Measurements from ENCODE around the gene CBLC.

CBLC gene

GRCh38 chr19:44746946-44747738, 30.5 kb upstream of the CBLC start:
- no CpG with 5 or more reads among the region's 34 CpGs for WGBS (ENCODE audit: insufficient coverage, insufficient read length)
- Histone ChIP-seq H3K4me3 (ENCODE audit: low read length) (peak overlapping the region; percentile 30; the same call in 1 of the 2 replicates), H3K4me1 (ENCODE audit: control insufficient read depth, insufficient read depth, low read length) (no peaks in the 10 kb centered on the region; the same call in 1 of the 2 replicates), H3K27ac (ENCODE audit: low read length) (no peak overlapping the region), H3K9me3 (ENCODE audit: control insufficient read depth, insufficient read depth, low read length) (no peaks in the 10 kb centered on the region), H3K27me3 (ENCODE audit: control insufficient read depth, insufficient read depth, low read length) (peaks cover 27% of the 10 kb centered on the region; the same call in 1 of the 2 replicates), H3K36me3 (ENCODE audit: control insufficient read depth, insufficient read depth, low read length) (no peaks in the 10 kb centered on the region)
- no peak for DNase-seq (ENCODE audit: low read depth, low spot score)

GRCh38 chr19:44747739-44748425, 29.8 kb upstream of the CBLC start:
- H3K27me3 ChIP-seq (ENCODE audit: control insufficient read depth, insufficient read depth, low read length), result peaks cover 27% of the 10 kb centered on the region; the same call in 1 of the 2 replicates
- no peaks in the 10 kb centered on the region for H3K4me1 ChIP-seq (ENCODE audit: control insufficient read depth, insufficient read depth, low read length)
- no peaks in the 10 kb centered on the region for H3K9me3 ChIP-seq (ENCODE audit: control insufficient read depth, insufficient read depth, low read length)
- WGBS (ENCODE audit: insufficient coverage, insufficient read length), result no CpG with 5 or more reads among the region's 26 CpGs
- no peak overlapping the region for H3K27ac ChIP-seq (ENCODE audit: low read length)
- DNase-seq (ENCODE audit: low read depth, low spot score), result no peak
- H3K36me3 ChIP-seq (ENCODE audit: control insufficient read depth, insufficient read depth, low read length), result no peaks in the 10 kb centered on the region
- peak overlapping the region; percentile 30; the same call in 1 of the 2 replicates for H3K4me3 ChIP-seq (ENCODE audit: low read length)

- H3K4me1 ChIP-seq (ENCODE audit: control insufficient read depth, insufficient read depth, low read length), result 0 out of 2 replicates have a peak, but pooled peaks cover 1% of the 10 kb centered on the region
- no peak for DNase-seq (ENCODE audit: low read depth, low spot score)
- peaks cover 27% of the 10 kb centered on the region; the same call in 1 of the 2 replicates for H3K27me3 ChIP-seq (ENCODE audit: control insufficient read depth, insufficient read depth, low read length)
- H3K36me3 ChIP-seq (ENCODE audit: control insufficient read depth, insufficient read depth, low read length), result no peaks in the 10 kb centered on the region
- peak within 1 kb of the TSS; percentile 30; the same call in 1 of the 2 replicates for H3K4me3 ChIP-seq (ENCODE audit: low read length)
- WGBS (ENCODE audit: insufficient coverage, insufficient read length), result no CpG with 5 or more reads among the region's 88 CpGs
- no peak within 1 kb of the TSS for H3K27ac ChIP-seq (ENCODE audit: low read length)
- no peaks in the 10 kb centered on the region for H3K9me3 ChIP-seq (ENCODE audit: control insufficient read depth, insufficient read depth, low read length)
These were observed 29.1 kb upstream of the CBLC start, which contains the start of gene BCL3 for GRCh38 chr19:44748426-44749254. BCL3 (plus strand) TSS chr19:44748708; CDS start chr19:44748791, 83 bp downstream.

- H3K4me1 ChIP-seq (ENCODE audit: control insufficient read depth, insufficient read depth, low read length), result 0 out of 2 replicates have a peak, but pooled peaks cover 1% of the 10 kb centered on the region
- H3K27ac ChIP-seq (ENCODE audit: low read length), result no peak overlapping the region
- peaks cover 27% of the 10 kb centered on the region; the same call in 1 of the 2 replicates for H3K27me3 ChIP-seq (ENCODE audit: control insufficient read depth, insufficient read depth, low read length)
- DNase-seq (ENCODE audit: low read depth, low spot score), result no peak
- H3K36me3 ChIP-seq (ENCODE audit: control insufficient read depth, insufficient read depth, low read length), result no peaks in the 10 kb centered on the region
- H3K4me3 ChIP-seq (ENCODE audit: low read length), result no peak overlapping the region
- no peaks in the 10 kb centered on the region for H3K9me3 ChIP-seq (ENCODE audit: control insufficient read depth, insufficient read depth, low read length)
- no CpG with 5 or more reads among the region's 1 CpG for WGBS (ENCODE audit: insufficient coverage, insufficient read length)
These were observed 28.4 kb upstream of the CBLC start for GRCh38 chr19:44749292-44749691.

- Histone ChIP-seq H3K27ac (ENCODE audit: low read length) (no peak overlapping the region), H3K27me3 (ENCODE audit: control insufficient read depth, insufficient read depth, low read length) (peaks cover 29% of the 10 kb centered on the region), H3K4me1 (ENCODE audit: control insufficient read depth, insufficient read depth, low read length) (0 out of 2 replicates have a peak, but pooled peaks cover 3% of the 10 kb centered on the region), H3K9me3 (ENCODE audit: control insufficient read depth, insufficient read depth, low read length) (no peaks in the 10 kb centered on the region), H3K36me3 (ENCODE audit: control insufficient read depth, insufficient read depth, low read length) (no peaks in the 10 kb centered on the region), H3K4me3 (ENCODE audit: low read length) (no peak overlapping the region)
- WGBS (ENCODE audit: insufficient coverage, insufficient read length), result no CpG with 5 or more reads among the region's 10 CpGs
- DNase-seq (ENCODE audit: low read depth, low spot score), result no peak
These were observed 27.7 kb upstream of the CBLC start for GRCh38 chr19:44749994-44750393.

GRCh38 chr19:44752123-44752815, 25.4 kb upstream of the CBLC start:
- Histone ChIP-seq H3K9me3 (ENCODE audit: control insufficient read depth, insufficient read depth, low read length) (no peaks in the 10 kb centered on the region), H3K36me3 (ENCODE audit: control insufficient read depth, insufficient read depth, low read length) (no peaks in the 10 kb centered on the region), H3K4me1 (ENCODE audit: control insufficient read depth, insufficient read depth, low read length) (peaks cover 5% of the 10 kb centered on the region; the same call in 1 of the 2 replicates), H3K27me3 (ENCODE audit: control insufficient read depth, insufficient read depth, low read length) (peaks cover 38% of the 10 kb centered on the region), H3K27ac (ENCODE audit: low read length) (no peak overlapping the region), H3K4me3 (ENCODE audit: low read length) (no peak overlapping the region)
- WGBS (ENCODE audit: insufficient coverage, insufficient read length), result no CpG with 5 or more reads among the region's 8 CpGs
- DNase-seq (ENCODE audit: low read depth, low spot score), result no peak

- DNase-seq (ENCODE audit: low read depth, low spot score), result no peak
These were observed 24.7 kb upstream of the CBLC start for GRCh38 chr19:44752816-44753625.

GRCh38 chr19:44753626-44753931, 24.1 kb upstream of the CBLC start:
- no CpG with 5 or more reads among the region's 11 CpGs for WGBS (ENCODE audit: insufficient coverage, insufficient read length)
- Histone ChIP-seq H3K27ac (ENCODE audit: low read length) (no peak overlapping the region), H3K36me3 (ENCODE audit: control insufficient read depth, insufficient read depth, low read length) (no peaks in the 10 kb centered on the region), H3K27me3 (ENCODE audit: control insufficient read depth, insufficient read depth, low read length) (peaks cover 38% of the 10 kb centered on the region), H3K4me1 (ENCODE audit: control insufficient read depth, insufficient read depth, low read length) (peaks cover 6% of the 10 kb centered on the region; the same call in 1 of the 2 replicates), H3K4me3 (ENCODE audit: low read length) (peak overlapping the region; percentile 44; the same call in 1 of the 2 replicates), H3K9me3 (ENCODE audit: control insufficient read depth, insufficient read depth, low read length) (no peaks in the 10 kb centered on the region)
- DNase-seq (ENCODE audit: low read depth, low spot score), result no peak

More at GRCh38 chr19:44752816-44753625, 24.7 kb upstream of the CBLC start:
- H3K36me3 ChIP-seq (ENCODE audit: control insufficient read depth, insufficient read depth, low read length), result no peaks in the 10 kb centered on the region
- no peaks in the 10 kb centered on the region for H3K9me3 ChIP-seq (ENCODE audit: control insufficient read depth, insufficient read depth, low read length)
- peaks cover 39% of the 10 kb centered on the region for H3K27me3 ChIP-seq (ENCODE audit: control insufficient read depth, insufficient read depth, low read length)
- no peak overlapping the region for H3K27ac ChIP-seq (ENCODE audit: low read length)
- WGBS (ENCODE audit: insufficient coverage, insufficient read length), result no CpG with 5 or more reads among the region's 18 CpGs
- H3K4me1 ChIP-seq (ENCODE audit: control insufficient read depth, insufficient read depth, low read length), result peaks cover 5% of the 10 kb centered on the region; the same call in 1 of the 2 replicates
- peak overlapping the region; percentile 16; the same call in 1 of the 2 replicates for H3K4me3 ChIP-seq (ENCODE audit: low read length)

Data from iPS DF 6.9 (cell line).